Measurements from ENCODE around the gene DBX2. TPM values are rescaled to one million over a fixed set of nuclear protein-coding genes. Genes with fewer than 3 reads are reported as not detected.

DBX2 gene
- total RNA-seq, 1 donor from 2014 or later, result not detected

- H3K4me3 Mint-ChIP-seq (ENCODE audit: unreplicated experiment), result no peak overlapping the region
- TF ChIP-seq, protein P1, sequence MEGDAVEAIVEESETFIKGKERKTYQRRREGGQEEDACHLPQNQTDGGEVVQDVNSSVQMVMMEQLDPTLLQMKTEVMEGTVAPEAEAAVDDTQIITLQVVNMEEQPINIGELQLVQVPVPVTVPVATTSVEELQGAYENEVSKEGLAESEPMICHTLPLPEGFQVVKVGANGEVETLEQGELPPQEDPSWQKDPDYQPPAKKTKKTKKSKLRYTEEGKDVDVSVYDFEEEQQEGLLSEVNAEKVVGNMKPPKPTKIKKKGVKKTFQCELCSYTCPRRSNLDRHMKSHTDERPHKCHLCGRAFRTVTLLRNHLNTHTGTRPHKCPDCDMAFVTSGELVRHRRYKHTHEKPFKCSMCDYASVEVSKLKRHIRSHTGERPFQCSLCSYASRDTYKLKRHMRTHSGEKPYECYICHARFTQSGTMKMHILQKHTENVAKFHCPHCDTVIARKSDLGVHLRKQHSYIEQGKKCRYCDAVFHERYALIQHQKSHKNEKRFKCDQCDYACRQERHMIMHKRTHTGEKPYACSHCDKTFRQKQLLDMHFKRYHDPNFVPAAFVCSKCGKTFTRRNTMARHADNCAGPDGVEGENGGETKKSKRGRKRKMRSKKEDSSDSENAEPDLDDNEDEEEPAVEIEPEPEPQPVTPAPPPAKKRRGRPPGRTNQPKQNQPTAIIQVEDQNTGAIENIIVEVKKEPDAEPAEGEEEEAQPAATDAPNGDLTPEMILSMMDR (IDR thresholded peaks at IDR 0.05), result no peak
- no peaks in the 10 kb centered on the region for H3K27me3 Mint-ChIP-seq (ENCODE audit: unreplicated experiment)
- H3K36me3 Mint-ChIP-seq (ENCODE audit: unreplicated experiment), result no peaks in the 10 kb centered on the region
- no peak for DNase-seq (ENCODE audit: extremely low spot score, unreplicated experiment)
- no peaks in the 10 kb centered on the region for H3K4me1 Mint-ChIP-seq (ENCODE audit: unreplicated experiment)
- no peak overlapping the region for H3K27ac Mint-ChIP-seq (ENCODE audit: unreplicated experiment)
- H3K9me3 Mint-ChIP-seq (ENCODE audit: unreplicated experiment), result no peaks in the 10 kb centered on the region
These were observed 71.0 kb downstream of the DBX2 start for GRCh38 chr12:44979918-44980317.

- Mint-ChIP-seq H3K4me1 (ENCODE audit: unreplicated experiment) (no peaks in the 10 kb centered on the region), H3K27ac (ENCODE audit: unreplicated experiment) (no peak overlapping the region), H3K4me3 (ENCODE audit: unreplicated experiment) (no peak overlapping the region), H3K9me3 (ENCODE audit: unreplicated experiment) (no peaks in the 10 kb centered on the region), H3K36me3 (ENCODE audit: unreplicated experiment) (no peaks in the 10 kb centered on the region), H3K27me3 (ENCODE audit: unreplicated experiment) (no peaks in the 10 kb centered on the region)
- TF ChIP-seq, protein P1 (IDR thresholded peaks at IDR 0.05), result no peak
- DNase-seq (ENCODE audit: extremely low spot score, unreplicated experiment), result no peak
These were observed 74.7 kb downstream of the DBX2 start for GRCh38 chr12:44976246-44976645.

DNA sequence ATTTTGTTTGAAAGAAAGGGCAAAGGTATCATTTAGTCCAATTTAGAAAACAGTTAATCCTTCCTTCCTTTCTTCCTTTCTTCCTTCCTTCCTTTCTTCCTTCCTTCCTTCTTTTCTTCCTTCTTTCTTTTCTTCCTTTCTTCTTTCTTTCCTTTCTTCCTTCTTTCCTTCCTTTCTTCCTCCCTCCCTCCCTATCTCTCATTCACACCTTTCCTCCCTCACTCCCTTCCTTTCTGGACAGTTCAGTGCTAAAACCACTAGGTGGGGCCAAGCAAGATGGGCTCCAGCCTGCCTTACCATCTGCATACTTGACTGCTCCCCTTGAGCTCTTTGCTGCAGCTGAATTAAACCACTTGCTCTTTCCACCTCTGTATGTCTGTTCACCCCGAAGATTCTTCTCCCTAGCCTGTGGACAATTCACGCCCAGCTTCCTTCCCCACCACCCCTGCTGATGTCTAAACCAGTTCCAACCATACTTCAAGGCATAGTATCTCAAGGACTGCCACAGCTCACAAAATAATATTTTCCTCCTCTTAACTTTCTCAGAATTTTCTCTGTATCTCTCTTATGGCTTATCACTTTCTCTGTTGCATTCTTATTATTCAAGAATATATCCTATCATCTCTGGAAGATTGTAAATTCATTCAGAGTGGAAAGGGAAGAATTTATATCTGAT lies 78.0 kb downstream of the DBX2 start:
- Mint-ChIP-seq H3K27me3 (ENCODE audit: unreplicated experiment) (no peaks in the 10 kb centered on the region), H3K27ac (ENCODE audit: unreplicated experiment) (no peak overlapping the region), H3K4me1 (ENCODE audit: unreplicated experiment) (no peaks in the 10 kb centered on the region), H3K4me3 (ENCODE audit: unreplicated experiment) (no peak overlapping the region), H3K9me3 (ENCODE audit: unreplicated experiment) (no peaks in the 10 kb centered on the region), H3K36me3 (ENCODE audit: unreplicated experiment) (no peaks in the 10 kb centered on the region)
- TF ChIP-seq, protein P1 (IDR thresholded peaks at IDR 0.05), result peak; percentile 40
- no peak for DNase-seq (ENCODE audit: extremely low spot score, unreplicated experiment)

DNA sequence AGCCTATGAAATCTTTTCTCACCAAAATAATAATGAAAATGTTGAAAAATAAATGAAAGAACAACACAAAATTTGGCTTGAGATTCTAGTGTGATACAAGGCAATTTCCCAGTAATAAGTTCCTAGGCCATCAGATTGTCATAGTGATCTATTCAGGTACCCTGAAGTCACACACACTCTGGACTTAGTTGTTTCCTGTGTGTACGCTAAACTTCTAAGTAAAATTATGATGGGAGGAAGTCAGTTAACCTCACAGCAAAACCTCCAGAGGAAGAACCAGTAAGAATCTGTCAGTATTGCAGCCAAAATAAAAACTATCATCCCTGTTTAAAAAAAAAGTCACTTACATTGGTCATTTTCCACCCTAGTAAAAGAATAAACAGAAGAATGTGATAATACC lies 81.9 kb downstream of the DBX2 start:
- no peak overlapping the region for H3K27ac Mint-ChIP-seq (ENCODE audit: unreplicated experiment)
- H3K27me3 Mint-ChIP-seq (ENCODE audit: unreplicated experiment), result no peaks in the 10 kb centered on the region
- no peak for DNase-seq (ENCODE audit: extremely low spot score, unreplicated experiment)
- H3K4me3 Mint-ChIP-seq (ENCODE audit: unreplicated experiment), result no peak overlapping the region
- H3K4me1 Mint-ChIP-seq (ENCODE audit: unreplicated experiment), result no peaks in the 10 kb centered on the region
- no peaks in the 10 kb centered on the region for H3K36me3 Mint-ChIP-seq (ENCODE audit: unreplicated experiment)
- H3K9me3 Mint-ChIP-seq (ENCODE audit: unreplicated experiment), result peaks cover 14% of the 10 kb centered on the region
- TF ChIP-seq, protein P1 (IDR thresholded peaks at IDR 0.05), result no peak

Other genes starting within 250 kb of the DBX2 start
- gene NELL2, start 174.8 kb downstream of the DBX2 start, total RNA-seq, result not detected in 2 replicates
- 65.5 TPM in 2 replicates for gene ANO6, start 165.0 kb upstream of the DBX2 start, total RNA-seq